ENCODE results near the gene SLAMF7. TPM values are rescaled to one million over a fixed set of nuclear protein-coding genes. Genes with fewer than 3 reads are reported as not detected.

Gene SLAMF7
- total and polyA plus RNA-seq, 2 donors (not counting 1 experiment from before 2014, with no cell fraction given) = 13.1 to 52.6 TPM

DNA sequence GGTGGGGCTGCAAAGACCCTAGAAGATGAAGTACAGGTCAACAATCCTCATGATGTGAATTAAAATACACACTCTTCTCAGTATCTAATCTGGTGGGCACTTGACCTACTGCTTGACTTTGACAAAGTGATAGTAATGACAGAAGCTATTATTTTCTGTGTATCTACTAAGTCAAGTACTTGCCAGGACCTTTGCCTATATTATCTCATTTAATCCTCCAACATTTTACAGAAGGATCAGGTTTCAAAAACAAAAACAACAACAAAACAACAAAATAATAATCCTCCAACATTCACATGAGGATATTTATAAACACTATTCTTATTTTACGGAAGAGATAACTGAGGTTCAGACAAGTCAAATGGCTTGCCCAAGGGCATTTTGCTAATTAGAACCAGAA lies 23.0 kb upstream of the SLAMF7 start:
- Mint-ChIP-seq H3K27ac (no peak overlapping the region), H3K4me3 (no peak overlapping the region), H3K9me3 (ENCODE audit: insufficient read depth) (no peaks in the 10 kb centered on the region), H3K4me1 (peaks cover 26% of the 10 kb centered on the region), H3K27me3 (no peaks in the 10 kb centered on the region)
- H3K4me2 ChIP-seq (replicated peaks; ENCODE audit: low read depth, low read length, poor library complexity, severe bottlenecking) = no peak overlapping the region
- H3K9me3 ChIP-seq (ENCODE audit: control extremely low read depth in 1 of 3, control insufficient read depth in 2 of 3, insufficient read depth in 1 of 3, low read length in 2 of 3) = no peaks in the 10 kb centered on the region
- DNase-seq = no peak
- H3K27ac ChIP-seq (ENCODE audit: low read length in 2 of 2) = no peak overlapping the region
- 100% methylated on average over 1 of the region's 1 CpG for WGBS (ENCODE audit: insufficient coverage)
- intact Hi-C loops (cut with micrococcal nuclease) = loop anchor here (10.0 kb wide), 1 partner anchor 419 kb away; the partner anchor contains the start of gene DEDD
- no peaks in the 10 kb centered on the region for H4K20me1 ChIP-seq (ENCODE audit: control insufficient read depth, insufficient read depth, low read length, poor library complexity, severe bottlenecking)
- ChIA-PET POLR2A (no interaction called here), CTCF (interaction anchor here (0.6 to 6.1 kb wide), 10 partner anchors 11 to 423 kb away, joined by 3 to 52 read pairs (median 6); no protein-coding TSS in a partner anchor)
- H3K27me3 ChIP-seq (replicated peaks in 1 of 4; ENCODE audit: control extremely low read depth in 1 of 4, control insufficient read depth in 3 of 4, insufficient read depth in 4 of 4, low read length in 3 of 4) = no peaks in the 10 kb centered on the region
- peaks cover 39% of the 10 kb centered on the region for H3K79me2 ChIP-seq (ENCODE audit: control insufficient read depth, insufficient read depth, low read length)
- no peak for ATAC-seq (ENCODE audit: low read depth)
- H3K9ac ChIP-seq (ENCODE audit: low read length) = no peak overlapping the region
- no peak overlapping the region for H2AFZ ChIP-seq (ENCODE audit: insufficient read depth, low read depth, low read length, poor library complexity, severe bottlenecking)
- TF ChIP-seq, protein P1, sequence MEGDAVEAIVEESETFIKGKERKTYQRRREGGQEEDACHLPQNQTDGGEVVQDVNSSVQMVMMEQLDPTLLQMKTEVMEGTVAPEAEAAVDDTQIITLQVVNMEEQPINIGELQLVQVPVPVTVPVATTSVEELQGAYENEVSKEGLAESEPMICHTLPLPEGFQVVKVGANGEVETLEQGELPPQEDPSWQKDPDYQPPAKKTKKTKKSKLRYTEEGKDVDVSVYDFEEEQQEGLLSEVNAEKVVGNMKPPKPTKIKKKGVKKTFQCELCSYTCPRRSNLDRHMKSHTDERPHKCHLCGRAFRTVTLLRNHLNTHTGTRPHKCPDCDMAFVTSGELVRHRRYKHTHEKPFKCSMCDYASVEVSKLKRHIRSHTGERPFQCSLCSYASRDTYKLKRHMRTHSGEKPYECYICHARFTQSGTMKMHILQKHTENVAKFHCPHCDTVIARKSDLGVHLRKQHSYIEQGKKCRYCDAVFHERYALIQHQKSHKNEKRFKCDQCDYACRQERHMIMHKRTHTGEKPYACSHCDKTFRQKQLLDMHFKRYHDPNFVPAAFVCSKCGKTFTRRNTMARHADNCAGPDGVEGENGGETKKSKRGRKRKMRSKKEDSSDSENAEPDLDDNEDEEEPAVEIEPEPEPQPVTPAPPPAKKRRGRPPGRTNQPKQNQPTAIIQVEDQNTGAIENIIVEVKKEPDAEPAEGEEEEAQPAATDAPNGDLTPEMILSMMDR (IDR thresholded peaks at IDR 0.05) = no peak
- no peak for TF ChIP-seq EZH2 (IDR thresholded peaks at IDR 0.05; ENCODE audit: borderline replicate concordance, insufficient read depth, low read depth, low read length, poor library complexity, severe bottlenecking)
- H3K36me3 ChIP-seq (replicated peaks in 1 of 2; ENCODE audit: control extremely low read depth in 1 of 2, control insufficient read depth in 1 of 2, extremely low read depth in 1 of 2, insufficient read depth in 2 of 2, low read length in 1 of 2) = no peaks in the 10 kb centered on the region
- no peak overlapping the region for H3K4me3 ChIP-seq (ENCODE audit: control extremely low read depth in 1 of 5, extremely low read depth in 1 of 5, insufficient read depth in 1 of 5, low read depth in 2 of 5, low read length in 4 of 5)
- H3K4me1 ChIP-seq (ENCODE audit: control insufficient read depth in 2 of 2, insufficient read depth in 2 of 2, low read length in 2 of 2) = peaks cover 25 to 31% of the 10 kb centered on the region in 2 donors

GRCh38 chr1:160717306-160717705 lies 21.7 kb upstream of the SLAMF7 start:
- 100% methylated on average over 2 of the region's 5 CpGs for WGBS (ENCODE audit: insufficient coverage)
- POLR2A ChIA-PET = no interaction called here
- H3K27me3 ChIP-seq (replicated peaks in 1 of 4; ENCODE audit: control extremely low read depth in 1 of 4, control insufficient read depth in 3 of 4, insufficient read depth in 4 of 4, low read length in 3 of 4) = no peaks in the 10 kb centered on the region
- H3K4me3 ChIP-seq (ENCODE audit: control extremely low read depth in 1 of 5, extremely low read depth in 1 of 5, insufficient read depth in 1 of 5, low read depth in 2 of 5, low read length in 4 of 5) = no peak overlapping the region
- H3K4me1 Mint-ChIP-seq = peaks cover 20% of the 10 kb centered on the region
- peaks cover 26% of the 10 kb centered on the region for H3K79me2 ChIP-seq (ENCODE audit: control insufficient read depth, insufficient read depth, low read length)
- H3K27me3 Mint-ChIP-seq = no peaks in the 10 kb centered on the region
- no peak overlapping the region for H3K27ac Mint-ChIP-seq
- no peak overlapping the region for H3K4me2 ChIP-seq (replicated peaks; ENCODE audit: low read depth, low read length, poor library complexity, severe bottlenecking)
- intact Hi-C loops (cut with micrococcal nuclease) = loop anchor here (10.0 kb wide), 1 partner anchor 417 kb away; the partner anchor contains the start of gene DEDD
- H2AFZ ChIP-seq (ENCODE audit: insufficient read depth, low read depth, low read length, poor library complexity, severe bottlenecking) = no peak overlapping the region
- H3K4me3 Mint-ChIP-seq = no peak overlapping the region
- H3K4me1 ChIP-seq (ENCODE audit: control insufficient read depth in 2 of 2, insufficient read depth in 2 of 2, low read length in 2 of 2) = peaks cover 20 to 24% of the 10 kb centered on the region in 2 donors
- DNase-seq (no peak), ATAC-seq (ENCODE audit: low read depth) (no peak)
- TF ChIP-seq, protein P1 (IDR thresholded peaks at IDR 0.05) = no peak
- no peak for TF ChIP-seq EZH2 (IDR thresholded peaks at IDR 0.05; ENCODE audit: borderline replicate concordance, insufficient read depth, low read depth, low read length, poor library complexity, severe bottlenecking)
- H3K9ac ChIP-seq (ENCODE audit: low read length) = no peak overlapping the region
- no peaks in the 10 kb centered on the region for H3K9me3 Mint-ChIP-seq (ENCODE audit: insufficient read depth)
- H3K27ac ChIP-seq (ENCODE audit: low read length in 2 of 2) = no peak overlapping the region
- H4K20me1 ChIP-seq (ENCODE audit: control insufficient read depth, insufficient read depth, low read length, poor library complexity, severe bottlenecking) = no peaks in the 10 kb centered on the region
- CTCF ChIA-PET = interaction anchor here (5.0 kb wide), 1 partner anchor 9 kb away, joined by 49 read pairs; no protein-coding TSS in a partner anchor
- no peaks in the 10 kb centered on the region for H3K9me3 ChIP-seq (ENCODE audit: control extremely low read depth in 1 of 3, control insufficient read depth in 2 of 3, insufficient read depth in 1 of 3, low read length in 2 of 3)
- no peaks in the 10 kb centered on the region for H3K36me3 ChIP-seq (replicated peaks in 1 of 2; ENCODE audit: control extremely low read depth in 1 of 2, control insufficient read depth in 1 of 2, extremely low read depth in 1 of 2, insufficient read depth in 2 of 2, low read length in 1 of 2)

Measured in B cell (primary cell).